GM15510 (cell line): ENCODE results near the gene PCGF1.

ENCODE experiments used
- POLR2A ChIP-seq: IDR thresholded peaks from 3 replicates; pipeline ENCODE4 v1.6.1; 2011; ENCODE audit warnings: borderline replicate concordance; ENCODE audit not compliant: insufficient read length; ENCODE audit errors: extremely low read depth

The PCGF1 gene

DNA sequence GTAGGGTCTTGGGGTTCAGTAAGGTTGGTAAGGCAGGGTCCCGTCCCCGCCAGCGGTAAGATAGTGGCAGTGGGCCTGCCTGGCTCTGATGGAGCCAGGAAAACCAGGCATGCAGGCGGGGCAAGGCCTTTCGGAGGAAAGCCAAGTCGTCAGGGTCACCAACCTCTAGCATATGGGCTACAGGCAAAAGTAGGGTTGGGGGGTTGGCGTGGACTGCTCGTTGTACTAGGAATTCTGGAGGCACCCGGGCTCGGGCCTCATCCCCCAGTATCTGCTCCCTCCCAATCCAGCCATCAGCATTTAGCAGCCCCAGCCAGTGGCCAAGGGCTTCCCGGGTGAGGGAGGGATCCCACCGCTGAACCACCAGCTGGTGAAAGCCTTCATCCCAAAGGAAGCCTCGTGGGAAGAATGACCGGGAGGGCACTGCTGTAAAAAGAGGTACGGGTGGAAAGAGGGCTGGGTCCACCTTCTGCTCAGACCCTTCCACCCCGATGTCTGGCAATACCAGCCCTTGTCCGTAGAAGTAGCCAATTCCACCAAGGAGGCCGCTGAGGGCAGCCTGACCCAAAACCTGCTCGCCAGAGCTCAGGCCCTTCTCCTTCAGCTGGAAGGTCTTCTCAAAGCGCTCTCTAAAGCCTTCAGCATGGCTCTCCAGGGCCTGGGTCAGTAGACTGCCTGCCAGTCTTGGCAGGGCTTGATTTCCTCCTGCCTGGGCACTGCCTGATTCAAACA lies 45.3 kb downstream of the PCGF1 start:
- no peak for TF ChIP-seq POLR2A

DNA sequence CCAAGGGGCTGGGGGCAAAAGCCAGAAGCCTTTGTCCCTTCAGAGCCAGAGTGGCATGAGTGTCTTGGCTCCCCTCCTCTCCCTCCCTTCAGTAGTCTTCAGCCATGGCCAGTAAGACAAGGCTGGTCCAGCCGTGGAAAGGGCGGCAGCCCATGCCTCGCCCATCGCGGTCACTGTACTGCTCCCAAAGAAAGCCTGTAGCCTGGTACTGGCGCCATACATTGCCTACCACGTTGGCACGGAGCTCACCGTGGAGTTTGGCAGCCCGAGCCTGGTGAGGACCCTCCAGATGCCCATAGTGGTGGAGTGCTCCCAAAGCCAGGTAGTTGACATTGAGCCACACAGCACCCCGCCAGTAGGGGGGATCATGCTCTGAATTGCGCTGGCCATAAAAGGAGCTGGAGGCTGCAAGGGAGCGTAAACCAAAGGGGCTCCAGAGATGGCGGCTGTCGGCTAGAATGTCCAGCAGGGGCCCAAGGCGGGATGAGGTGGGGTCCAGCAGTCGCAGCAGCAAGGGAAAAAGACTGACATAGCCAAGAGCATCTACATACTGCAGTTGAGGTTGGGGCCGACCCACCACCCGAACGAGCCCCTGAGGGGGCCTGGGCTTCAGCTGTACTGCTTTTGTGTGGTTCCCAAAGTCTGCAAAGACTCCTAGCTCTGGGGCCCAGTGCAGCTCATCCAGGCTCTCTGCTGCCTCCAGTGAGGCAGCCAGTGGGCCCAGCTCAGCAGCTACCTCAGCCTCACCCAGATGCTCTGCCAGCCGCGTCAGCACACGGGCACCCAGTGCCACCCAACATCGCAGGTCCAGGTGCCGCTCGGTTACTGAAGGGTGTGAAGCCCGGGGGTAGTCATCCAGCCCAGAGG lies 46.1 kb downstream of the PCGF1 start:
- TF ChIP-seq POLR2A: peak; percentile 27

DNA sequence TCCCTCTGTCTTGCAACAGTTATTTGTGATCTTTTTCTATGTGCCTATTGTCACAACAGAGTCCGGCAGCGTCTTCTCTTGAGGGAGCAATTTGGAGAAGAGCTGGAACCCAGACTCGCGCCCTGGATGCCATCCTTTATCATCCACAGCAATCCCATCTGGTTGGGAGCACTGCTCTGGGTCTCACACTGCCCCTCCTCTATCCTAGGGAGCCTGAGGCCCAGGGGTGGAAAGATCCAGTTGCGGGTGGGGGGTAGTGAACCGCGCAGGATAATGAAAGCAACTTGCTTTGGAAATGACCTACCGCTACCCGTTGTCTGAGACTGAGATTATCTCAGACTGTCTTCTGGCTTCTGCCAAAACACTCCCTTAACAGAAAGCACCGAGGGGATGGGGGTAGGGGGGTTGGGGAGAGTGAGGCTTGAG lies 48.5 kb downstream of the PCGF1 start:
- TF ChIP-seq POLR2A: no peak

DNA sequence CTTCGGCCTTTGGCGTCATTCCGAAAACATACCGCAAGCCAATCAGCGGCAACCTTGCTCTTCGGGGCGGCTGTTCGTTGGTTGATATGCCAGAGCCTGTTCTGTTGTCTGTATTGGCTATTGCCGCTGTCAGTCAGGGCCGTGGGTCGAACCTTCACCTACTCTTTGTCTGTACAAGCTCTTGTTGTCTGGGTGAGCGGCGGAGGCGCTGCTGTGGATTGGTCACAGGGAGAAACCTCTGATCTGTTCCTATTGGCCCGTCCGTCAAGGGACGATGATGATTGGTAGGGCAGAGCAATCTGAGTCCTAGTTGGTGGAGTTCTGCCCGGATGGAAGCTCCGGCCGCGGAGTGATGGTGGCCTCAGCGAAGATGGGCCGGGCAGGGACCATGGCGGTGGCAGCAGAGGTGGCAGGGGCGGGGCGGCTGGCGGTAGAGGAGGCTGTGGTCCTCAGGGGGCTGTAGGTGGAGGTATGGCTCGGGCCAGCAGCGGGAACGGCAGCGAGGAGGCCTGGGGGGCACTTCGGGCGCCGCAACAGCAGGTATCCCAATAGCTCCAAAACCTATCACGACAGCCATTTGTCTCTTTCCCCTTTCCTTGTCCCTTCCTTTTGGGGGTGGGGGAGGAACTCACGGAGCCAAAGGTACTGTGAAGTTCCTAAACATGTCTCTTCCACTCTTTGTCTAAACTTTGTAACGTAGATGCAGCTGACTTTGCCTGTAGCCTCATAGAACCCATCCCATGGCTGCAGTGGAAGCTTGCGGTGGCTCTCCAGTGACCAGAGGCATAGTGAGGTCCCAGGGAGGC lies 49.2 kb downstream of the PCGF1 start, which contains the start of gene WBP1:
Gene WBP1, plus strand, starts transcription at position 307 of the 806 bp plus-strand sequence. Its CDS starts 165 bp downstream, at position 472.
- no peak for TF ChIP-seq POLR2A

DNA sequence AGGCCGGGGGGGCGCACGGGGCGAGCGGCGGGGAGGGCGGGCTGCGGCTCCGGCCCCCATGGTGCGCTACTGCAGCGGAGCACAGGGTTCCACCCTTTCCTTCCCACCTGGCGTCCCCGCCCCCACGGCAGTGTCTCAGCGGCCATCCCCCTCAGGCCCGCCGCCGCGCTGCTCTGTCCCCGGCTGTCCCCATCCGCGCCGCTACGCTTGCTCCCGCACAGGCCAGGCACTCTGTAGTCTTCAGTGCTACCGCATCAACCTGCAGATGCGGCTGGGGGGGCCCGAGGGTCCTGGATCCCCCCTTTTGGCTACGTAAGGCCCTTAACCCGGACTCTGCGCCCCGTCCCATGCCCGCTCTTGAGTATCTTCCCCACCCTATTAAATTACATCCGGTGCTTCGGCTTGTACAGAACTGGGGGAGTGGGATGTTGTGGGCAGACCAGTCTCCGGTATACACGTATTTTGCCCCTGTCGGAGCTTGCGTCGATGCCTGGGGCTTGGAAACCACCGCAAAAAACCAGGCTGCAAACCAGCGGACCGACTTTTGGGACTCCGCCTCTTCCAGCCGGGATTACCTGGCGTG lies 49.9 kb downstream of the PCGF1 start:
- peak; percentile 68 for TF ChIP-seq POLR2A

DNA sequence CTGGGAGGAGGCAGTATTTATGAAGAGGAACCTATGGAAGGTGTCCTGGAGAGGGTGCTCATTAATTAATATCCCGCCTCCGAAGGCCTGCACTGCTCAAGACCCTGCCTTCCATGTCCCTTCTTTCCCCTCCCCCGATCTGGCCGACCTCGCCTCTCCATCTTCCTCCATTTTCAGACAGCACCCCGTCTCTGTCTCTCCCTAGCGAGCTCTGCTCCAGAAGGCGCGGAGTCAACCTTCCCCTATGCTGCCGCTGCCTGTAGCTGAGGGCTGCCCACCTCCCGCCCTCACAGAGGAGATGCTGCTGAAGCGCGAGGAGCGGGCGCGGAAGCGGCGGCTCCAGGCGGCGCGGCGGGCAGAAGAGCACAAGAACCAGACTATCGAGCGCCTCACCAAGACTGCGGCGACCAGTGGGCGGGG lies 50.4 kb downstream of the PCGF1 start:
- no peak for TF ChIP-seq POLR2A
